Karpas-422 (cell line): ENCODE results near the gene OSTM1. TPM values are rescaled to one million over a fixed set of nuclear protein-coding genes. Genes with fewer than 3 reads are reported as not detected.

Source experiments
- small RNA-seq: library from RNA; depleted of rRNA; stranded (forward); fragments of <200 nt; gene quantifications from one replicate; pipeline ENCODE3, GENCODE V24; 2014
- total RNA-seq: library from RNA; depleted of rRNA; stranded (reverse); fragments of >200 nt; shearing (Covaris generic); gene quantifications from 2 replicates; pipeline ENCODE4 v1.2.3, GENCODE V29; 2014; ENCODE audit warnings: low replicate concordance; rRNA removed

OSTM1 gene
- total RNA-seq, 1 experiment from 2014 or later: 60.3 TPM

Small RNAs within 50 kb of the gene (small RNA-seq; reads per million reads assigned to genes)
- gene RF00019: not detected

Other genes starting within 250 kb of the OSTM1 start
- gene SEC63, start 116.5 kb downstream of the OSTM1 start, total RNA-seq: 22.5 and 46.0 TPM in 2 replicates
- not detected in 2 replicates for gene NR2E1, start 91.3 kb upstream of the OSTM1 start, total RNA-seq
- 90.8 and 177 TPM in 2 replicates for gene SNX3, start 186.3 kb upstream of the OSTM1 start, total RNA-seq
- gene AFG1L, start 220.3 kb upstream of the OSTM1 start, total RNA-seq: 1.4 and 6.1 TPM in 2 replicates